B cell (primary cell): Measurements from ENCODE around the gene LHX2. TPM values are rescaled to one million over a fixed set of nuclear protein-coding genes. Genes with fewer than 3 reads are reported as not detected.

Experiments
- ATAC-seq: fragments of 200-7000 bp; cut with Tn5 transposase; one replicate; pipeline ENCODE4 v1.10.0; 2021; ENCODE audit warnings: low read depth, mild to moderate bottlenecking, moderate number of reproducible peaks, moderate library complexity
- CTCF ChIA-PET: fragments of 350-600 bp; sonication (Branson Sonifier 250); formaldehyde crosslinking; loops from one replicate; lab custom pipeline; 2021; ENCODE audit warnings: antibody characterized with exemption, inconsistent platforms; lab: Charles Lee
- POLR2A ChIA-PET: fragments of 350-600 bp; sonication (Branson Sonifier 250); formaldehyde crosslinking; loops from one replicate; lab custom pipeline; 2021; ENCODE audit warnings: antibody characterized with exemption; lab: Charles Lee
- DNase-seq: peaks from one replicate; pipeline ENCODE4 v3.0.0; 2013
- H2AFZ ChIP-seq: 2 replicates; pipeline ENCODE4 v1.6.1; 2012; ENCODE audit warnings: mild to moderate bottlenecking, low read depth, low read length; ENCODE audit not compliant: insufficient read depth, poor library complexity, severe bottlenecking
- H3K27ac ChIP-seq, 2 donors: 1 replicate in 1 of 2; 2 replicates in 1 of 2; pipeline ENCODE4 v1.5.1; 2012 to 2013; ENCODE audit warnings: low read length in 2 of 2, mild to moderate bottlenecking in 2 of 2, moderate library complexity in 1 of 2
- H3K27me3 ChIP-seq, 4 experiments: fragments of 200-600 bp in 1 of 4; sonication (generic) in 1 of 4; replicated peaks in 1 of 4; 1 replicate in 2 of 4; 2 replicates in 2 of 4; pipeline versions ENCODE4 v1.6.1 to v1.7.0; 2013 to 2016; ENCODE audit warnings: low read length in 3 of 4, mild to moderate bottlenecking in 2 of 4, mixed read lengths in 1 of 4, moderate library complexity in 1 of 4; ENCODE audit not compliant: insufficient read depth in 4 of 4, control insufficient read depth in 3 of 4; ENCODE audit errors: control extremely low read depth in 1 of 4
- H3K36me3 ChIP-seq, 2 experiments: replicated peaks in 1 of 2; 1 replicate in 1 of 2; 2 replicates in 1 of 2; pipeline versions ENCODE4 v1.6.1 to v1.7.1; 2013; ENCODE audit warnings: low read length in 1 of 2; ENCODE audit not compliant: insufficient read depth in 2 of 2, control insufficient read depth in 1 of 2; ENCODE audit errors: control extremely low read depth in 1 of 2, extremely low read depth in 1 of 2
- H3K4me1 ChIP-seq, 2 donors: fragments of 200-600 bp in 1 of 2; sonication (generic) in 1 of 2; 1 replicate in 1 of 2; 2 replicates in 1 of 2; pipeline versions ENCODE4 v1.5.1 to v1.6.1; 2013 to 2017; ENCODE audit warnings: low read length in 2 of 2; ENCODE audit not compliant: control insufficient read depth in 2 of 2, insufficient read depth in 2 of 2
- H3K4me2 ChIP-seq: replicated peaks from 2 replicates; pipeline ENCODE3; 2012; ENCODE audit warnings: mild to moderate bottlenecking, low read depth, low read length; ENCODE audit not compliant: poor library complexity, severe bottlenecking
- H3K4me3 ChIP-seq, 5 experiments: fragments of 200-600 bp in 1 of 5; sonication (generic) in 1 of 5; 1 replicate in 3 of 5; 2 replicates in 2 of 5; pipeline versions ENCODE4 v1.5.1 to v1.7.0; 2011 to 2016; ENCODE audit warnings: low read length in 4 of 5, mild to moderate bottlenecking in 4 of 5, low read depth in 2 of 5, control low read depth in 1 of 5, moderate library complexity in 1 of 5; ENCODE audit not compliant: insufficient read depth in 1 of 5; ENCODE audit errors: control extremely low read depth in 1 of 5, extremely low read depth in 1 of 5
- H3K79me2 ChIP-seq: fragments of 200-600 bp; sonication (generic); one replicate; pipeline ENCODE4 v1.6.0; 2016; ENCODE audit warnings: low read length; ENCODE audit not compliant: control insufficient read depth, insufficient read depth
- H3K9ac ChIP-seq: fragments of 200-600 bp; sonication (generic); 2 replicates; pipeline ENCODE4 v1.6.1; 2017; ENCODE audit warnings: mild to moderate bottlenecking, low read length, moderate library complexity
- H3K9me3 ChIP-seq, 3 donors: one replicate each; pipeline versions ENCODE4 v1.6.1 to v1.7.1; 2013; ENCODE audit warnings: low read length in 2 of 3; ENCODE audit not compliant: control insufficient read depth in 2 of 3, insufficient read depth in 1 of 3; ENCODE audit errors: control extremely low read depth in 1 of 3
- H4K20me1 ChIP-seq: 2 replicates; pipeline ENCODE4 v1.6.0; 2012; ENCODE audit warnings: mild to moderate bottlenecking, low read length; ENCODE audit not compliant: insufficient read depth, control insufficient read depth, poor library complexity, severe bottlenecking
- H3K27ac Mint-ChIP-seq: one replicate; pipeline ENCODE4 v1.8.0; 2021; ENCODE audit warnings: mixed read lengths
- H3K27me3 Mint-ChIP-seq: one replicate; pipeline ENCODE4 v1.8.0; 2021; ENCODE audit warnings: mixed read lengths
- H3K4me1 Mint-ChIP-seq: one replicate; pipeline ENCODE4 v1.8.0; 2021; ENCODE audit warnings: mixed read lengths
- H3K4me3 Mint-ChIP-seq: one replicate; pipeline ENCODE4 v1.8.0; 2021; ENCODE audit warnings: mixed read lengths
- H3K9me3 Mint-ChIP-seq: one replicate; pipeline ENCODE4 v1.8.0; 2022; ENCODE audit warnings: mixed read lengths; ENCODE audit not compliant: insufficient read depth
- CTCF ChIP-seq: fragments of 200-600 bp; IDR thresholded peaks from one replicate; pipeline ENCODE4 v1.8.0; 2022; ENCODE audit warnings: antibody characterized with exemption, mild to moderate bottlenecking
- EZH2 ChIP-seq: IDR thresholded peaks from 2 replicates; pipeline ENCODE4 v1.6.1; 2012; ENCODE audit warnings: borderline replicate concordance, low read depth, mild to moderate bottlenecking, moderate library complexity, low read length; ENCODE audit not compliant: insufficient read depth, poor library complexity, severe bottlenecking
- WGBS: methylation state at CpG from one replicate; pipeline ENCODE4 v1.1.5; 2013; ENCODE audit warnings: missing lambda C conversion rate; ENCODE audit not compliant: insufficient coverage; 5-methylcytosine and 5-hydroxymethylcytosine counted together
- intact Hi-C: fragments of 100-400 bp; cut with micrococcal nuclease; formaldehyde crosslinking; loops from one replicate; pipeline ENCODE4 v1.10.0; 2022
- polyA plus RNA-seq: library from polyadenylated mRNA; depleted of rRNA; stranded (reverse); fragments of >200 nt; gene quantifications from 2 replicates; pipeline ENCODE4 v1.2.3, GENCODE V29; 2012
- total RNA-seq, 2 donors: library from RNA; stranded (reverse); fragments of 120-200 nt in 1 of 2; gene quantifications; 1 replicate in 1 of 2; 2 replicates in 1 of 2; pipeline versions ENCODE4 v1.2.3 to v1.2.4, GENCODE V29; 2013 to 2022

Gene LHX2
- total and polyA plus RNA-seq, 2 donors (not counting 1 experiment from before 2014, with no cell fraction given): 0.66 TPM; not detected in 1

DNA sequence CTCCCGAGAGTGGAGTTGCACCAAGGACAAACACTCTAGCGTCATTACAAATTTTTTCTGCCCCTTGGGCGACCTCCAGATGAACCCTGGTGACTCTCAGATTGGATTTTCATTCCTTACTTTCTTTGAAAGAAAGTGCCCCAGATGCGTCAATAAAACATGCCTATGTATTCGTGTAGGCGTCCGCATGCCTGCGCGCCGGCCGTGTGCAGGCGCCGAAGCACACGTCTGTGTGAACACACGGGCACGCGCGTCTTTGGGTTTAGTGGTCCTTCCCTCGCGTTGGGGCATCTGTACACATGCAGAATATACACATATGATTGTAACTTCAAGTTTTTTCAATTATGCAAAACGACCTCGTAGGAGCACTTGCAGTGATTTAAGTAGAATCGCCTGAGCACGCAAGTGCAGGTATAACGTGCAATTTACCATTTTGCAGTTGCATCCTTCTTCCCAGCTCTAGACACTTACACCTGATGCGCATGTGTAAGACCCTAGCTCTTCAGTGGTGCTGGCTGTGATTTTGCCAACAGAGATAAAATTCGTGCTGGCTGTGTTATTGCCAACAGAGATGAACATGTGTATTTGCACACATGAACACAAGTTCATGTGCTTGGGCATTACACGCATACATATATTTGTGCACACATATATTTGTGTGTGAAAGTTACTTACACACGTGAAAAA, 1.9 kb upstream of the LHX2 start:
- intact Hi-C loops: no loop called here
- DNase-seq: no peak

More for the DNA sequence above, 1.9 kb upstream of the LHX2 start:
- Histone ChIP-seq H3K4me3 (no peak overlapping the region), H3K27ac (no peak overlapping the region), H3K9ac (no peak overlapping the region), H4K20me1 (no peaks in the 10 kb centered on the region), H3K4me2 (peak overlapping the region; percentile 73), H3K27me3 (peaks cover 3 to 96% (median 80%) of the 10 kb centered on the region in 4 experiments), H3K9me3 (peaks cover 5 to 62% (median 14%) of the 10 kb centered on the region in 3 donors), H2AFZ (no peak overlapping the region), H3K4me1 (peaks cover 69 to 82% of the 10 kb centered on the region in 2 donors), H3K79me2 (no peaks in the 10 kb centered on the region), H3K36me3 (no peaks in the 10 kb centered on the region)
- peak overlapping the region; percentile 82 for H3K27ac Mint-ChIP-seq
- TF ChIP-seq CTCF (no peak), EZH2 (no peak)
- 12% methylated on average over 26 of the region's 29 CpGs for WGBS
- peaks cover 55% of the 10 kb centered on the region for H3K4me1 Mint-ChIP-seq
- peak overlapping the region; percentile 20 for H3K4me3 Mint-ChIP-seq
- H3K9me3 Mint-ChIP-seq: no peaks in the 10 kb centered on the region
- peaks cover 68% of the 10 kb centered on the region for H3K27me3 Mint-ChIP-seq
- CTCF ChIA-PET: no interaction called here
- POLR2A ChIA-PET: no interaction called here
- no peak for ATAC-seq
